GM19240 (cell line): Measurements from ENCODE around the gene CD276.
"Not testable (repeated sequence)": the region's sequence is repeated elsewhere in the genome, so short reads cannot be mapped to it uniquely, and the experiment has no call there.

Experiments used
- DNase-seq: peaks from one replicate; pipeline ENCODE4 v3.0.0; 2011; ENCODE audit warnings: low spot score; ENCODE audit not compliant: insufficient read length

Gene CD276

GRCh38 chr15:73683777-73684580, at the start of gene CD276:
TSS of gene CD276 (plus strand) at chr15:73684383. CDS start at chr15:73699640, 15,257 bp downstream.
- no peak for DNase-seq

GRCh38 chr15:73637527-73637926, 46.7 kb upstream of the CD276 start:
- DNase-seq = no peak

DNA sequence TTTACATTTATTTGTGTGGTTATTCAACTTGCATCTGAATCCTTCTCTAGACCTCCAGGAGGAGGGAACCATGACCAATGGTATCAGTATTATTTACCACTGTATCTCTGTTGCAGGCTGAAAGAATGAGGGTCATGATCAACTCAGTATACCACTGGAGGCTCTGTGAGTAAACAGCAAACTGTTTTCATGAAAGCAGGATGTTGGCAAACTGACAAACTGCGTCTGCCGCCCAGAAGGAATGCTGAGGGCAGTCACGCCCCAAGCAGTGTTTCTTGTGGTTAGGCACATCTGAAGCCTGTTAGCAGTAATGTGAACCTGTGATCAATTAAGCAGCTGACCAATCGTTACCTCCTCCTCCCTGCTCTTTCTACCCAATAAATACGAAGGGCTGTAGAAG, 44.7 kb upstream of the CD276 start:
- not testable (repeated sequence) for DNase-seq

DNA sequence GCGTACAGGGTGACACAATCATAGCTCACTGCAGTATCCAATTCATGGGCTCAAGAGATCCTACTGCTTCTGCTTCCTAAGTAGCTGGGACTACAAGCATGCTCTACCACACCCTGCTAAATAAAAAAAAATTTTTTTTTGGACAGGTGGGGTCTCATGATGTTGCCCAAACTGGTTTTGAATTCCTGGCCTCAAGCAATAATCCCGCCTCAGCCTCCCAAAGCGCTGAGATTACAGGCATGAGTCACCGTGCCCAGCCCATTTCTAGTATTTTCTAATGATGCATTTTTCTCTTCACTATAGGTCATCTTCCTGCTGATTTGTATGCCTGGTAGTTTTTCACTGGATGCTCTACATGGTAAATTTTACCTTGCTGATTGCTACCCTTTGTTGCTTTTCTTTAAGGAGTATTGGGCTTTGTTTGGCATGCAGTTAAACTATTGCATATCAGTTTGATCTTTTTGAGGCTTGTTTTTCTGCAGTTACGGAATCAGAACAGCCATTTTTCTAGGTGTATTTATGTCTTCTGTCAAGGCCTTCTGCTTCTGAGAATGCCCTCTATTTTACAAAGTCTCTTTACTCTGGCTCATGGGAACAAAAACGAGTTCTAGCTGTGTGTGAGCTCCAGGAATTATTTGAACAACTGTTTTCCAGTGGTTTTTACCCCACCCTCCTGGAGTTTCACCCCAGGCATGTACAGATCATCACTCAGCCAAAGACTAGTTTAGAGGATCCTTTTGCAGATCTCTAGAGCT, 36.7 kb upstream of the CD276 start:
- no peak for DNase-seq

DNA sequence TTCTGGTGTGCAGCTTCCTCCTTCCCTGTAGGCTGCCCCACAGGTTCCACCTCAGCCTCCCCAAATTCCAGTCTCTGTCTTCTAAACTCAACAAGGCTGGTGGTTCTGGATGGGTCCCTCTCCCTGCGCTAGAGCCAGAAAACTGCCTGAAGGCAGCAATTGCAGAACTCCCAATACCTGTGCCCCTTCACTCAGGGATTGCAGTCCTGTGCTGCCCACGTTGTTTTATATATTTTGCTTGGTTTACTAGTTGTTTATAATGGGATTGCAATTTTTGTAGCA, 36.2 kb upstream of the CD276 start:
- no peak for DNase-seq

- DNase-seq = peak; percentile 11
Measured at GRCh38 chr15:73650416-73651126, 33.6 kb upstream of the CD276 start.

DNA sequence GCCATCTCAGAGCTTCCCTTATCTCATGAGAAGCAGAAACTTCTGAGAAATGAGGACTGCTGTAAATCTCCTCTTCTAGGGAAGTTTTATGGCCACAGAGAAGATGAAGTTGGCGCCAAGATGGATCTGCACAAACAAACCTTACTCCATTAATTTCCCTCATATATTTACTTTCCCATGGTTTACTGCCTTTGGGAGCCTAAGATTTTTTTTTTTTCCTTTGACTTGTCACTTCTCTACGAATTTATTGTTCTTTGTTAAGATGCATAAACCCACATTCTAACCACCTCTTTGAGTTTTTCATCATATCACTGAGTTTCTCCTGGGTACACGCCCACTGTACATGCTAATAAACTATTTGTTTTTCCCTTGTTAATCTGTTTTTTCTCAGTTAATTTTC, 29.5 kb upstream of the CD276 start:
- no peak for DNase-seq

- no peak for DNase-seq
Measured at GRCh38 chr15:73655724-73656123, 28.5 kb upstream of the CD276 start.

DNA sequence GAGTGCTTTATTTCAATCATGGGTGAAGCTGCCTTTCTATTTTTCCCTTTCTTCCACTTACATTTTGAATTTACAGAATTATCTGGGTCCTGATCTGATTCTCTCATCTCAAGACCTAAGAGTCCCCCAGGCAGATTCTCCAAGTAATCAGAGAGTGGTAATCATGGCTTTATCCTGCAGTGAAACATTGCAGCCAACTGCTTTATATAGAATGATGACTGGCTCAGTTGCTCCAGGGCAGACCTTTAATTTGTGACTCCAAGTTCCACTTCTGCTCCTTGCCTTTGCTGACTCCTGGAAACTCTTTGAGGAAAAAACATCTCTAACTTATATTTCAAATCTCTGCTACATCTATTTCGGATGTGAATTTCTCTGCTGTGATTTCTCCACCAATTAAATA, 25.5 kb upstream of the CD276 start:
- DNase-seq = no peak

GRCh38 chr15:73660455-73660854, 23.7 kb upstream of the CD276 start:
- DNase-seq = no peak

- no peak for DNase-seq
Measured at GRCh38 chr15:73674587-73674986, 9.6 kb upstream of the CD276 start.

DNA sequence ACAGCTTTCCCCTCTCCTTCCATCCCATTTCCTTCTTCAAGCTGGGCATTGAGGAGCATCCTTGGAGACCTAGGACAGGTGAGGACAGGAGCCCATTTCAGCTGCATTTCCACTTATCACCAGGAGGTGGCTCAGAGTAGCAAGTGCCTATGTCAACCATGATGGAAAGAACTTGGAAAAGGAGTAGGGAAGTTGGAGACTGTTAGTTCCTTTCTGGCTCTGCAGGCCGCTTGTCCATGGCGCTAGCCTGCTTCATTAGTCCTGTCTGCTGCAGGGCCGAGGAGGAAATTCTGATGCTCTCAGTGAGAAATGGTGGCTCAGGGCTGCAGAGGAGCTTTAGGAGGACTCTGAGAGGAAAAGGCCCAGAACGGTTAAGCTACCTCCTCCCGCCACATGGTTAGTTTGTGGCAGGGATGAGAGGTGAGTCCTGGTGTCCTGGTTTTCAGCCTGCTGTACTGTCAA, 7.0 kb upstream of the CD276 start:
- peak; percentile 50 for DNase-seq

DNA sequence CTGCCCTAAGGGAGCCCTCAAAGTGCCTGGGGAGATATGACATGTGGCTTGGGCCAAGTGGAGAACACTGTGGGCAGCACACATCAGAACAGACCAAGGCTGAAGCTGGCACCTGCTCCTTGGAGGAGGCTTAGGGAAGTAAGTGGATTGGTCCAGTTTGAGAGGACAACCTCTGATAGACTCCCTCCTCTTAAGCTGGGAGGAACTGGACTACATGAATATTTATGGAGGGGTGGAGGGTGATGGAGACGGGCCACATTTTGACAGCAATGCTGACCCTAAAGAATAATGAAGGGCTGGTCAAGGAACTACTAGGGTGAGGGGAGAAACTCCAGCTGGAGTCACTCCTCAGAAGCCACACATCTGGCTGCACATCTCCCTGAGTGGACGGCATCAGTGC, 6.5 kb upstream of the CD276 start:
- no peak for DNase-seq

DNA sequence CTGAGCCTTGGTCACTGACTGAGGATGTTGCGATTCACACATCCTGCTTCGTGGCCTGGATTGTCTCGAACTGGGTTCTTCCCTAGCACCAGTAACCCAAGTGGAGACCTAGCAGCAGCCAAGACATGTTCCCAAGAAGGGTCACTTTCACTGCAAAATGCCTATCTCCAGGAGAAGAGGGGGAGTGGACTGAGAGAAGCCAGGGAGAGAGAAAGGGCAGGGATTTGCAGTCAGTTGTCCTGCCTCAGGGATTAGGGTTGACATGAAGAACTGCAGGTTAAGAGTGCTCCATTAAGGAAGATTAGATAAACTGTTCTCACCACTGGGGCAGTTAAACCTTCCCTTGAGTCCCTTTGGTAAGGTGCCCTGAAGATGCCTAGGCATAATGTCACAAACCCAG, 5.7 kb upstream of the CD276 start:
- DNase-seq = no peak

DNA sequence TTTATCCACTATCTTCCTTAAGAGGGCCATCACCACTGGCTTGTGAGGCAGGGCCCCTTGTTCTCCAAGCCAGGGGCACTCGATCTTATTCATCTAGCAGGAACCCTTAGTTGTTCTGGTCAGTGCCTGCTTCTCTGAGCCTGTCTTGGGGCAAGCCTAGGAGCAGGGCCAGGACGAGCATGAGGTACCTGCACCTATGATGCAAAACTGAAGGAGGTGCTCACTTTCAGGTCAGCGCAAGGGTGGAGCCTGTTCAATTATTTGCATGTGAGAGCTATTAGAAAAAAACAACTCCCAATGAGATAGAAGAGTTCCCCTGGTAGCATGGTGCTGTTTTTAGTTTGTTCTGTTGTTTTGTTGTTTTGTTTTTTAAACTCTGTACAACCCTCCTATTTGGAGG, 5.0 kb upstream of the CD276 start:
- DNase-seq = no peak

- DNase-seq = no peak
Measured at GRCh38 chr15:73679964-73680363, 4.2 kb upstream of the CD276 start.

GRCh38 chr15:73680549-73680948, 3.6 kb upstream of the CD276 start:
- DNase-seq = no peak

DNA sequence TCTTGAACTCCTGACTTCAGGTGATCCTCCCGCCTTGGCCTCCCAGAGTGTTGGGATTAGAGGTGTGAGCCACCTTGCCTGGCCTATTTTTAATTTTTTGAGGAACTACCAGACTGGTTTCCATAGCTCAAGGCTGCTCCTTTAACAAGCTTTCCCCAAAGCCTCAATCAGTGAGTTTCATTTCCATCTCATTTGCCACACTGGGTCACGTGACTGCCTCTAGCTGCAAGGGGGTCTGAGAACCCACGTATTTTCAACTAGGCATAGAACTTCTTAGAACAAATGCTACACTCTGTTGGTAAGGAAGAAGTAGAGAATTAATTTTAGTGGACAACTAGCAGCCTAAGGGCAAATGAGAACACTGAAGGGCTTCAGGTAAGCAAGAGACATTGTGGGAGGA, 3.1 kb upstream of the CD276 start:
- DNase-seq = no peak

GRCh38 chr15:73681856-73682599, 2.2 kb upstream of the CD276 start:
- no peak for DNase-seq

DNA sequence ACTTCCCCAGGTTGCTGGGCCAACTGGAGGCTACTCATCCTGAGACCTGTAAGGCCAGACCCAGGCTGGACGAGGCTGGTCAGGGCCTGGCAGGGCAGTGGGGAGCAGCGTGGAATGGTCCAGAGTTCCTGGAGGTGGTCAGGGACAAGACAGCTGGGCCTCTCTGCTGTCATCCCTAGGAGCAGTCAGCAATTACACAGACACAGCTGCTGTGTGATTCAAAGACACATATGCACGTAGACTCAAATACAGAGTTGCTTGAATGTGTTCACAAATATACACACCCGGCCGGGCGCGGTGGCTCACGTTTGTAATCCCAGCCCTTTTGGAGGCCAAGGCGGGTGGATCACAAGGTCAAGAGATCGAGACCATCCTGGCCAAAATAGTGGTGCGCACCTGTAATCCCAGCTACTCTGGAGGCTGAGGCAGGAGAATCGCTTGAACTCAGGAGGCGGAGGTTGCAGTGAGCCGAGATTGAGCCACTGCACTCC, 1.5 kb upstream of the CD276 start:
- DNase-seq = no peak

DNA sequence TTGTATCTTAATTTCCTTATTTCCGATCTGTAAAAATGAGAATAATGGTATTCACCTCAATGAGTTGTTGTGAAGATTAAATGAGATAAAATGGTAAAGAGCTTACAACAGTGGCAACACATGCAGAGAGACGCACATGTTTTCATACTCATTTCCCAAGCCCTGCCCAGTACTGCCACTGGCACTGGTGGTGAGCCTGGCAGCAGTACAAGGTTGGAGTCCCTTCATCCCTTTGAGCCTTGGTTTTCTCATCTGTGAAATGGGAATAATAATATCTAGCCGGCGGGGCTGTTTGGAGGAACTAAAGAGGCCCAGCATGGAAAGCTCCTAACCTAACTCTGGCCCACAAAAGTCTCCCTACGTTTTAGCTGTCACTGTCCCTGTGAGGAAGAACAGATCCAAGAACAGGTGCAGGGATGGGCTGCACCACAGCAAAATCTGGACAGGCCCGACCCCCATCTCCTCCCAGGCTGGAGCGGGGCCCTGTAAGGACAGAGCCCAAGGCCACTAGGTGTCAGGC, 866 bp upstream of the CD276 start:
- DNase-seq = no peak
